GM15510 (cell line): ENCODE results near the gene HMMR.

ENCODE experiments used
- POLR2A ChIP-seq: IDR thresholded peaks from 3 replicates; pipeline ENCODE4 v1.6.1; 2011; ENCODE audit warnings: borderline replicate concordance; ENCODE audit not compliant: insufficient read length; ENCODE audit errors: extremely low read depth

HMMR gene

GRCh38 chr5:163451489-163451888 is 8.9 kb upstream of the HMMR start:
- no peak for TF ChIP-seq POLR2A

GRCh38 chr5:163453705-163454104 is 6.7 kb upstream of the HMMR start:
- TF ChIP-seq POLR2A: no peak

DNA sequence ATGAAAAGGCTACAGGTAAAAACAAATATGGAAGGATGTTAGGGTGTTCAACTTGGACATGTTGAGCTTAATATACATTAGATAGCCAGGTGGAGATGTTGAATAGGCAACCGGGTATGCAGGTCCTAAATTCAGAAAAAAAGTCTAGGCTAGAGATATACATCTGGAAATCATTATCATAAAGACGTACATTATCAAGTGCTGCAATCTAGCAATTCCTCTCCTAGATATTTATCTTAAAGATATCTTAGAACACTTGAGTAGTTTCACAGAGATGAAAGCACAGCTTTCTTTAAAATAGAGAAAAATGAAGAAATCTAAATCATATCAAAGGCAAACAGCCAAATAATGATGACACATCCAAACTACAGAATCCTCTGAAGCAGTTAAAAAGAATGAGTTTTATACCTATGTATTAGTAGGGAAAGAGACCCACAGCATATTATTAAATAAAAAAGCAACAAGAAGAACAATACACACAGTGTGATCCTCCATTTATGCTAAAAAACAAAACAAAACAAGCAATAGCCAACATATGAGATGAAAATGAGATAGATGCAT is 4.3 kb upstream of the HMMR start:
- no peak for TF ChIP-seq POLR2A

DNA sequence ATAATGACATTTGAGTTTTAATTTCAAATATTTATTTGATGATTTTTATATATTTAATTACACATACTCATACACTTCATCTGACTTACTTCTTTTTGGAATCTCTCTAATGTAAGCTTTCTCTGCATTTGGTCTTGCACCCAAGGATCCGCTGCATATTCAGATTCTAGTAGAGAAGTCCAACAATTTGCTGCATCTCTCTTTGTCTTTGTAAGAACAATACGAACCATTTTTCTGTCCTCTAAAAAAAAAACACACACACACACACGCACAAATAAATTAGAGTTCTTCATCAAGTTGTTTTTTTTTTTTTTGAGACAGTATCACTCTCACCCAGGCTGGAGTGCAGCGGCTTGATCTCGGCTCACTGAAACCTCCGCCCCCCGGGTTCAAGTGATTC is 3.6 kb upstream of the HMMR start:
- TF ChIP-seq POLR2A: no peak

DNA sequence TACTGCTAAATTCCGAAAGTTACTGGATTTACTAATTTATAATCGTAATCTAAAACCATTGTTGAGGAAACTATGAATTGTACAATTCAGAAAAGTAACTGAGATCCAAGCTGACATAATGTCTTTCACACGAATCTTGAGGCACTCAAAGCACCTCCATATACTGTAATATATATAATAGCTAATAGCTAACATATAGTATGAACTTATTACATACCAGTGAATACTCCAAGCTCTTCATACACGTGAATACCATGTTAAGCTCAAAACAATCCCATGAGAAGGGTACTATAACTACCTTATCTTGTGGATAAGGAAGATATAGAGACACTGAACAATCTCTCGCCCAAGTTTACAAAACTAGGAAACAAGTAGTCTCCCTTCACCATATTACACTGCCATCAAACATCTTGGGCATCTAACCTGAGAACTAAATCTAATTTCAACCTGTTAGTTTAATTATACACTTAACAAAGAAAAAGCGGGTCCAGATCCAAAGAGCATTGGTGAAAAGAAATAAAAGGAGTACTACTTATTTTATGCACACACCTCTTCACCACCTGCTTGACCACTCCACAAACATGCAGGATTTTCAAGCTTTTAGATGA is 1.6 kb upstream of the HMMR start:
- TF ChIP-seq POLR2A: no peak

DNA sequence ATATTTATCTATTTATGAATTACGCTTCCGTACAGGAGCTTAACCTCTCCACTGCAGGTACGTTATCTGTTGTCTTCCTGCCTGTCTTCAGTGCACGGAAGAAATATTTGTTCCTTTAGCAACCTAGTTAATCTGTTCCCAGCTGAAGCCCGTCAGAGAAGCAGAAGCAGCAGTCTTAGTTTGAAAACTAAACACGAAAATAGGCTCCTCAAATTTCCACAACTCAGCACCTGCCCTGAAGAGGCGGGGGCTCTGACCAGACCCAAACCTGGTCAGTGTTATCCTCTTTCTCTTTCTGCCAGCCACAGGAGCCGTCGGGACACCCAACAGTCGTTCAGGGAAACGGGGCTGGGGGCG is 992 bp upstream of the HMMR start:
- no peak for TF ChIP-seq POLR2A

GRCh38 chr5:163459819-163460561 is 442 bp upstream of the HMMR start, which contains the start of gene NUDCD2:
TSS of gene NUDCD2 (minus strand) at chr5:163460102. CDS start at chr5:163460050, 52 bp downstream.
- TF ChIP-seq POLR2A: peak; percentile 96

- no peak for TF ChIP-seq POLR2A
These were observed 2.6 kb downstream of the HMMR start for GRCh38 chr5:163463063-163463435.

GRCh38 chr5:163467682-163468081 is 7.2 kb downstream of the HMMR start:
- no peak for TF ChIP-seq POLR2A

- no peak for TF ChIP-seq POLR2A
These were observed 13.3 kb downstream of the HMMR start for GRCh38 chr5:163473635-163474243.

GRCh38 chr5:163475411-163475810 is 15.0 kb downstream of the HMMR start:
- TF ChIP-seq POLR2A: no peak

- no peak for TF ChIP-seq POLR2A
These were observed 17.9 kb downstream of the HMMR start for GRCh38 chr5:163478126-163478981.

- no peak for TF ChIP-seq POLR2A
These were observed 18.5 kb downstream of the HMMR start for GRCh38 chr5:163478982-163479271.

DNA sequence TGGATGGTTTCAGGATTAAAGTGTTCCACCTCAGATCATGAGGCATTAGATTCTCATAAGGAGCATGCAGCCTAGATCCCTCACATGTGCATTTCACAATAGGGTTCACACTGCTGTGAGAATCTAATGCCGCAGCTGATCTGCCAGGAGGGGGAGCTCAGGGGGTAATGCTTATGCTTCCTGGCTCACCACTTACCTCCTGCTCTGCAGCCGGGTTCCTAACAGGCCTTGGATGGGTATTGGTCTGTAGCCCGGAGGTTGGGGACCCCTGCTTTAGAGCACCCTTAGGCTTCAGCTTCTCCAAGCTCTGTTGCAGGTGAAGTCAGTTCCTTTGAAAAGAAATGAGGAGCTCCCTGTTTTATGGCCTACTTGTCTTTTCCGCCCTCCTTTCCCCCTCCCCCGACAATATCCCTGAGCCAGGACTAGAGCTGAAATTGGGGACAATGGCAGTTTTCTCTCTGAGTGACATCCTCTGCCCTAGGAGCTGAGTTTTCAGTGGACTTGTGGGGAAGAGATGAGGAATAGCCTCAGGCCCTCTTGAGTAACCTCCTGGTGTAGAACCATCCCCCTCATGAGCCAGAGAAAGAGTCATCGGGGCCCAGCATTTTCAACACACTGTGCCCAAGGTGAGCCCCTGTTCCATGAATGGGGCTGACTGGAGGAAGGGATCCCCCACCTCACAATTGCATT is 28.8 kb downstream of the HMMR start:
- no peak for TF ChIP-seq POLR2A
